ACC112 (cell line): ENCODE results near the gene SSX2IP.
"Not testable (repeated sequence)": the region's sequence is repeated elsewhere in the genome, so short reads cannot be mapped to it uniquely, and the experiment has no call there.

ENCODE experiments used
- H2AFZ ChIP-seq: fragments of 200-600 bp; sonication (generic); one replicate; pipeline ENCODE4 v1.6.0; 2017; ENCODE audit warnings: antibody characterized with exemption, low read length; ENCODE audit not compliant: unreplicated experiment
- H3K27ac ChIP-seq: fragments of 200-600 bp; sonication (generic); 2 replicates; pipeline ENCODE4 v1.5.1; 2014; ENCODE audit warnings: low read depth, mild to moderate bottlenecking, antibody characterized with exemption, low read length, moderate library complexity
- H3K27me3 ChIP-seq: fragments of 200-600 bp; sonication (generic); 2 replicates; pipeline ENCODE4 v1.6.1; 2014; ENCODE audit warnings: mild to moderate bottlenecking, antibody characterized with exemption, low read length, moderate library complexity, mixed read lengths; ENCODE audit not compliant: insufficient read depth
- H3K36me3 ChIP-seq: fragments of 200-600 bp; sonication (generic); 2 replicates; pipeline ENCODE4 v1.6.1; 2016; ENCODE audit warnings: mild to moderate bottlenecking, antibody characterized with exemption, low read length, moderate library complexity, mixed read lengths; ENCODE audit not compliant: insufficient read depth
- H3K4me1 ChIP-seq: fragments of 200-600 bp; sonication (generic); one replicate; pipeline ENCODE4 v1.6.1; 2016; ENCODE audit warnings: low read length, mixed read lengths; ENCODE audit not compliant: insufficient read depth, unreplicated experiment, control insufficient read depth
- H3K4me3 ChIP-seq: fragments of 200-600 bp; sonication (generic); 2 replicates; pipeline ENCODE4 v1.5.1; 2014; ENCODE audit warnings: mild to moderate bottlenecking, low read depth, low read length
- H3K79me2 ChIP-seq: fragments of 200-600 bp; sonication (generic); one replicate; pipeline ENCODE4 v1.6.0; 2016; ENCODE audit warnings: low read length; ENCODE audit not compliant: control insufficient read depth, unreplicated experiment, insufficient read depth

Gene SSX2IP

DNA sequence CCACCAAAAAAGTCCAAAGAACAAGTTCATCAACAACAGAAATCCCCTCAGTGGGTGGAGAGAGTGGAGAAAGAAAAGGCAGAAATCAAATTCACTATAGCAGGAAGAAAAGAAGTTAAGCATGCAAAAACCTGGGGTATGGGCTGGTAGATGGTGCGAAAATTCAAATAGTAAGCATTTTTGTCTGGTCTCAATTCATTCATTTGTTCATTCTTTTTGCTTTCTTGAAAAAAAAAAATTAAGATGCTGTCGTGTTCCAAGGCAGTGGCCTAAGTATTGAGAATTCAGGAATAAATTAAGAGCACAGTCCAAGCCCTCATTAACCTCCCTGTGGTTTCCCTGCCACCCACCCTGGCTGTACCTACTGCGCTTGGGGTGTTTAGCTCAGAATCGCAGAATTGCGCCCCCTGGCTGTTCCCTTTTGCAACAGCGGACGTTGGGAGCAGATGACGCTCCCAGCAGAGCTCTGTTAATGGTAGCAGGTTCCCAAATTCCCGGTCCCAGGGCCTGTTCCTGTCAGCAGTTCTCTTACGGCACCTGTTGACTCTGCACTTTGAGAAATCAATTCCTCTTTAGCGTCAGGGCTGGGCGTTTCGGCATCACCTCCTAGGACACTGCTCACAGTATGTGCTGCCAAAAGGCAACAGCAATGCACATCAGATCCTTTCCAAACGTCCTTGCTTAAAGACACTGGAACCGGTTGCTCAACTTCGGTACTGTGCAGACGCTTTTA lies 34.0 kb upstream of the SSX2IP start:
- no peaks in the 10 kb centered on the region for H3K36me3 ChIP-seq
- H2AFZ ChIP-seq: no peak overlapping the region
- no peaks in the 10 kb centered on the region for H3K27me3 ChIP-seq
- no peak overlapping the region for H3K4me3 ChIP-seq
- no peaks in the 10 kb centered on the region for H3K79me2 ChIP-seq
- no peak overlapping the region for H3K27ac ChIP-seq
- peaks cover 30% of the 10 kb centered on the region for H3K4me1 ChIP-seq

DNA sequence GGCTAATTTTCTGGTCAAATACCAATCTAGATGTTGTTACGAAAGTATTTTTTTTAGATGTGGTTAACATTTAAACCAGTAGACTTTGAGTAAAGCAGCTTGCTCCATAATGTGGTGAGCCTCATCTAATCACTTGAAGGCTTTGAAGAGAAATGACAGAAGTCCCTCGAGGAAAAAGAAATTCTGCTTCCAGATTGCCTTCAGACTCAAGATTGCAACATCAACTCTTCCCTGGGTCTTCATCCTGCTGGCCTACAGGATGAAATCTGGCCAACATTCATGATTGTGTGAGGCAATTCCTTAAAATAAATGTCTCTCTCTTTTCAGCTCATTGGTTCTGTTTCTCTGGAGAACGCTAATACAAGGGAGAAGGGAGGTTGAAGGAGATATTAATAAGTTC lies 32.5 kb upstream of the SSX2IP start:
- Histone ChIP-seq H3K79me2 (no peaks in the 10 kb centered on the region), H3K4me3 (no peak overlapping the region), H3K27ac (no peak overlapping the region), H3K27me3 (no peaks in the 10 kb centered on the region), H2AFZ (no peak overlapping the region), H3K4me1 (peaks cover 29% of the 10 kb centered on the region), H3K36me3 (no peaks in the 10 kb centered on the region)

- not testable (repeated sequence) for H3K4me3 ChIP-seq, H3K36me3 ChIP-seq, H3K27me3 ChIP-seq, H3K79me2 ChIP-seq, H2AFZ ChIP-seq, H3K27ac ChIP-seq
- peaks cover 20% of the 10 kb centered on the region for H3K4me1 ChIP-seq
Measured at GRCh38 chr1:84721872-84722271, 31.6 kb upstream of the SSX2IP start.

GRCh38 chr1:84721152-84721551 lies 30.9 kb upstream of the SSX2IP start:
- no peak overlapping the region for H3K4me3 ChIP-seq
- no peak overlapping the region for H3K27ac ChIP-seq
- H3K4me1 ChIP-seq: peaks cover 13% of the 10 kb centered on the region
- H3K79me2 ChIP-seq: no peaks in the 10 kb centered on the region
- no peaks in the 10 kb centered on the region for H3K27me3 ChIP-seq
- H3K36me3 ChIP-seq: no peaks in the 10 kb centered on the region
- H2AFZ ChIP-seq: no peak overlapping the region

- Histone ChIP-seq H3K36me3 (no peaks in the 10 kb centered on the region), H3K4me3 (0 out of 2 replicates have a peak overlapping the region, but pooled peaks have one; percentile 4), H3K27ac (no peak overlapping the region), H3K4me1 (peaks cover 11% of the 10 kb centered on the region), H2AFZ (peak overlapping the region; percentile 36), H3K79me2 (no peaks in the 10 kb centered on the region), H3K27me3 (no peaks in the 10 kb centered on the region)
Measured at GRCh38 chr1:84720221-84720780, 30.0 kb upstream of the SSX2IP start.

DNA sequence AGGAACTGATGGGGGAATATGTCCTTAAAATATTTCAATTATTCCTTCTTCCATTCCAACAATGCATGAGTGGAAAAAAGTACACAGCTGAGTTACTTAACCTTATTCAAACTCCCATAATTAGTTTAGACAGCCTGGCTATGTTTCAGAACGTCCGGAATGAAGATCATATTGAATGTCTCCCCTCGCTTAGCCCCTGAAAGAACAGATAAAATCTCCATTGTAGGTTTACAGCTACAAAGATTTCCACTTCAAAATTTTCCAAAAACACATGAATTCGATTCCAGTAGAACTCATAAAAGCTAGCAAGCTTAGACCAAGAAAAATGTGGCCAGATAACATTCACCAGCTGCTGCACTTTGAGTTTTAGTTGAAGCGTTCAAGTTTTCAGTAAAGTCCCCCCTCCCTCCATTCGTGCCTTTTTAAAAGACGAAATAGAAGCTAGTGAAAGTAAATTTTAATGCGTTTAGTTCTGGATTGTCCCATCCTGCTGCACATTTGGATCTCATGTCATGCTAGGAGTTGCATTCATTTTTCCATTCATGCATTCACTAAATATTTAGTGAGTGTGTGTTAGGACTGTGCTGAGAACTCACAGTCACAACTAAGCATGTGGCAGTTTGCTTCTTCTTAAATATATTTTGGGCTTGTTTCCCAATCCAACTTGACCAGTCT lies 29.4 kb upstream of the SSX2IP start:
- Histone ChIP-seq H3K27me3 (no peaks in the 10 kb centered on the region), H2AFZ (peak overlapping the region; percentile 36), H3K36me3 (no peaks in the 10 kb centered on the region), H3K4me3 (peak overlapping the region; percentile 4; the same call in 1 of the 2 replicates), H3K79me2 (no peaks in the 10 kb centered on the region), H3K27ac (no peak overlapping the region), H3K4me1 (peaks cover 11% of the 10 kb centered on the region)

- Histone ChIP-seq H3K79me2 (no peaks in the 10 kb centered on the region), H3K36me3 (no peaks in the 10 kb centered on the region), H3K27ac (no peak overlapping the region), H3K4me1 (peaks cover 9% of the 10 kb centered on the region), H2AFZ (no peak overlapping the region), H3K27me3 (no peaks in the 10 kb centered on the region), H3K4me3 (no peak overlapping the region)
Measured at GRCh38 chr1:84715342-84716019, 25.2 kb upstream of the SSX2IP start.

DNA sequence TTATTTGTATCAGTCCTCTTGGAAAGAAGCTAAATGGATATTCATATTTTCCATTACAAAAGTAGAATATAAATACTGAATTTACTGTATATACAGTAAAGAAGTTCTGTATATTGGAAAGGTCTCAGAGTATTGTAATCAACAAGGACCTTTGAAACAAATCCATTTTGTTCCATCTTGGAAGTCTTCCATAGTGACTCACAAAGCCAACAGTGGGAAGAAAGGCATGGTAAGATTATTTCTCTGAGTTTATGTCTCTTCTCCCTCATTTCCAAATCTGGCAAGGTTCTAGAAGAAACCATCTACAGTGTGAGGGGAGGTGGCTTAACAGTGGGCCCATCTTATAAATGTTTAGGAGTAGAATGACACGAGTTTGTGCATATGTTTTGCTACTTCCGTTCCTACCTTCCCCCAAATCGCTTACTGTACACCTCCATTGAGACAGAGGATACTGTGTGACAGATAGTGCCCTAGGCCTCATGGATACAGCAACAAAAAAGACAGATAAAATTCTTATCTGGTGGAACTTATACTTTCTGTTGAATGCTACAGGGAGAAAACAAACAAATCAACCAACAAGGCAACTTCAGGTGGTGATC lies 22.1 kb upstream of the SSX2IP start:
- H3K4me1 ChIP-seq: peaks cover 9% of the 10 kb centered on the region
- H2AFZ ChIP-seq: peak overlapping the region; percentile 16
- H3K4me3 ChIP-seq: no peak overlapping the region
- no peak overlapping the region for H3K27ac ChIP-seq
- no peaks in the 10 kb centered on the region for H3K27me3 ChIP-seq
- no peaks in the 10 kb centered on the region for H3K79me2 ChIP-seq
- no peaks in the 10 kb centered on the region for H3K36me3 ChIP-seq

- no peaks in the 10 kb centered on the region for H3K79me2 ChIP-seq
- H2AFZ ChIP-seq: peak overlapping the region; percentile 16
- H3K4me3 ChIP-seq: no peak overlapping the region
- H3K4me1 ChIP-seq: peaks cover 9% of the 10 kb centered on the region
- no peaks in the 10 kb centered on the region for H3K36me3 ChIP-seq
- no peak overlapping the region for H3K27ac ChIP-seq
- peaks cover 2% of the 10 kb centered on the region; the same call in 1 of the 2 replicates for H3K27me3 ChIP-seq
Measured at GRCh38 chr1:84711869-84712268, 21.6 kb upstream of the SSX2IP start.

GRCh38 chr1:84711121-84711520 lies 20.9 kb upstream of the SSX2IP start:
- Histone ChIP-seq H3K4me3 (no peak overlapping the region), H3K27ac (no peak overlapping the region), H3K4me1 (peaks cover 9% of the 10 kb centered on the region), H3K36me3 (no peaks in the 10 kb centered on the region), H3K27me3 (peaks cover 5% of the 10 kb centered on the region; the same call in 1 of the 2 replicates), H2AFZ (no peak overlapping the region), H3K79me2 (no peaks in the 10 kb centered on the region)
